Fibroblast of villous mesenchyme (primary cell): ENCODE data around the gene STEAP1B. TPM values are rescaled to one million over a fixed set of nuclear protein-coding genes. Genes with fewer than 3 reads are reported as not detected.

Source experiments
- DNase-seq: peaks from one replicate; pipeline ENCODE4 v3.0.0-alpha.2; 2010; ENCODE audit warnings: low read depth
- H3K4me3 ChIP-seq: 2 replicates; pipeline ENCODE4 v1.5.1; 2011; ENCODE audit warnings: low read depth, mild to moderate bottlenecking, low read length
- total RNA-seq: library from RNA; depleted of rRNA; stranded (reverse); fragments of >200 nt; gene quantifications from 2 replicates; pipeline ENCODE4 v1.2.3, GENCODE V29; 2012
- TF ChIP-seq, protein P1 (sequence below): IDR thresholded peaks from 2 replicates; pipeline ENCODE4 v1.5.1; 2012; ENCODE audit warnings: low read depth, mild to moderate bottlenecking, low read length; ENCODE audit not compliant: insufficient read depth

Gene STEAP1B
- total RNA-seq, 1 donor: 11.7 TPM

DNA sequence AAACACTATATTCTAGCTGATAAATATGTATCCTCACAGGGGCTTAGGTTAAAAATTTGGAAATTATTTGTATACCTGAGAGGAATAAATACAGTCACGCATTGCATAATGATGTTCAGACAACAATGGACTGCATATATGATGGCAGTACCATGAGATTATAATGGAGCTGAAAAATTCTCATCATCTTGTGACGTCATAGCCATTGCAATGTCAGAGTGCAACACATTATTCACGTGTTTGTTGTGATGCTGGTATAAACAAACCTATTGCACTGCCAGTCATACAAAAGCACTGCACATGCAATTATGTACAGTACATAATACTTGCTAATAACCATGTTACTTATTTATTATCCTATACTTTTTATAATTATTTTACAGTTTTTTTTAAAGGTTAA is 31.4 kb downstream of the STEAP1B start:
- DNase-seq: no peak
- H3K4me3 ChIP-seq: no peak overlapping the region
- TF ChIP-seq, protein P1, sequence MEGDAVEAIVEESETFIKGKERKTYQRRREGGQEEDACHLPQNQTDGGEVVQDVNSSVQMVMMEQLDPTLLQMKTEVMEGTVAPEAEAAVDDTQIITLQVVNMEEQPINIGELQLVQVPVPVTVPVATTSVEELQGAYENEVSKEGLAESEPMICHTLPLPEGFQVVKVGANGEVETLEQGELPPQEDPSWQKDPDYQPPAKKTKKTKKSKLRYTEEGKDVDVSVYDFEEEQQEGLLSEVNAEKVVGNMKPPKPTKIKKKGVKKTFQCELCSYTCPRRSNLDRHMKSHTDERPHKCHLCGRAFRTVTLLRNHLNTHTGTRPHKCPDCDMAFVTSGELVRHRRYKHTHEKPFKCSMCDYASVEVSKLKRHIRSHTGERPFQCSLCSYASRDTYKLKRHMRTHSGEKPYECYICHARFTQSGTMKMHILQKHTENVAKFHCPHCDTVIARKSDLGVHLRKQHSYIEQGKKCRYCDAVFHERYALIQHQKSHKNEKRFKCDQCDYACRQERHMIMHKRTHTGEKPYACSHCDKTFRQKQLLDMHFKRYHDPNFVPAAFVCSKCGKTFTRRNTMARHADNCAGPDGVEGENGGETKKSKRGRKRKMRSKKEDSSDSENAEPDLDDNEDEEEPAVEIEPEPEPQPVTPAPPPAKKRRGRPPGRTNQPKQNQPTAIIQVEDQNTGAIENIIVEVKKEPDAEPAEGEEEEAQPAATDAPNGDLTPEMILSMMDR: no peak

DNA sequence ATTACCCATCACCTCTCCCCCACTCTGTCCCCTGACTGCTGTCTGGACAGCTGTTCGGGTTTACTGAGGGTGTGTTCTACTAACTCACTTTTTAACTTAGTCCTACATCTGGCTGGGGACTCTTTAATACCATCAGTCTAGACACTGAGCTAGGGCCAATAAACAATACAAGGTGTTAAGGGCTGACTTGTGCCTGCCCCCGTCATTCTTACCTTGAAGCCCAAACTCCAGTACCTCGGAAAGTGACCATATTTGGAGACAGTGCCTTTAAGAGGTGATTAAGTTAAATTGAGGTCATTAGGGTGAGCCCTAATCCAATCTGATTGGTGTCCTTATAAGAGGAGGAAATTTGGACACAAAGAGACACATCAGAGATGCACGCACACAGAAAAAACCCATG is 35.7 kb downstream of the STEAP1B start:
- TF ChIP-seq, protein P1: no peak
- no peak overlapping the region for H3K4me3 ChIP-seq
- DNase-seq: no peak

DNA sequence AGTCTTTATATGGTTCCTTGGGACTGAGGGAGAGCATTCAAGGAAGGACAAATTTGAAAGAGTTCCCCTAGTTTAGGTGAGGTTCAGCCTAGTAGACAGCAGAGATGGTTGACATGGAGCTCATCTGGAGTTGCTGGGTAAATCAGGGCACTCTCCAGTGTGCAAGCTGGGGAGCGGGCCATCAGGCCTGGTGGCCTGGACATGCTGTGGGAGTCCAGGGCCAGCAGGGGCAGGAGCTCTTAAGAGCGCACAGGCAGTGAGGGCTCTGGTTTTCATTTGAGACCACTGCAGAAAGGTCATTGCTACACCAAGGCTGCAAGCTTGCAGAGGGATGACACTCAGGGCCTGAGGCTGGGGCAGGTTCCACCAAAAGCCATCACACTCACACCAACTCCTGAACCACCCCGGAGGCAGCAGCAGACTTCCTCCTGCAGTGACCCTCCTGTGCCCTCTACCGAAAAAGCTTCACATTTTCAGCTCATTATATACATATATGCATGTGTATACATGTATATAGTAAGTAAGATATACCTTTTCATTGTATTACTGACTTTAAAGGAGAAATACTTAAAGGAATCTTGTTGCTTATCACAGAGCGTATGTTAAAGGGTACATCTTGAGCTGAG is 39.5 kb downstream of the STEAP1B start:
- TF ChIP-seq, protein P1: no peak
- H3K4me3 ChIP-seq: no peak overlapping the region
- no peak for DNase-seq

DNA sequence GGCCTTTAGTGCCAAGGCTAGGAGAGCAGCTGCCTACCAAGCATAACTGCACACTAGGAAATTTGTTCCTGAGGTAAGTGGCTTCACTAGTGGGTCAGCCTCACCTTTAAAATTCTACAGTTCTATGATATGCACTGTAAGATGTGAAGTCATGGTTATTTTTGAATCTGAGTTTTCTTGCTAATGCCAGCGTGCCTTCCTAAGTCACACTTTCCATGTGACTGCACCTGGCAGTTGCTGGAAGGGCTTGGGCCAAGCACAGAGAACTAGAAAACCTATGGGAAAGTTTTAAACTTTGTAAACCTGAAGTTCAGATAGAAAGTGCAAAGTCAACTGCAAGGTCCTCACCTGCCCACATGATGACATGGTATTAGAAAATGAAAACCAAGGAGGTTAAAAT is 42.5 kb downstream of the STEAP1B start:
- TF ChIP-seq, protein P1: no peak
- H3K4me3 ChIP-seq: no peak overlapping the region

DNA sequence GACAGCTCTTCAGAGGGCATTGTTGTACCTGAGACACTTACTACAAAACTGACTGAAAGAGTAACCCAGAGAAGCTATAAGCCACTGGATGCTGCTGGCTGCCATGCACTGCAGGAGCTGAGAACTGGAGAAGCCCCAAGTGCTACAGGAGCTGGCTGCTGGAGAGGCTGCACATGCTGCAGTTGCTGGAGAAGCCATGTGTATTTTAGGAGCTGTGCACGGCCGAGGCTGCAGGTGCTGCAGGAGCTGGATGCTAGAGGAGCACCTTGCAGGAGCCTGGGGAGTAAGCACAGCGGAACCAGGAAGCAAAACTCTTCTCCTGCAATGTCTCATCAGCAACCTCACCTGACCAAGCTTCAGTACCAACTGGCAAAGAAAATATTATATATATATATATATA is 45.5 kb downstream of the STEAP1B start:
- TF ChIP-seq, protein P1: no peak
- no peak overlapping the region for H3K4me3 ChIP-seq
- DNase-seq: no peak

More for the DNA sequence above, 42.5 kb downstream of the STEAP1B start:
- DNase-seq: no peak

DNA sequence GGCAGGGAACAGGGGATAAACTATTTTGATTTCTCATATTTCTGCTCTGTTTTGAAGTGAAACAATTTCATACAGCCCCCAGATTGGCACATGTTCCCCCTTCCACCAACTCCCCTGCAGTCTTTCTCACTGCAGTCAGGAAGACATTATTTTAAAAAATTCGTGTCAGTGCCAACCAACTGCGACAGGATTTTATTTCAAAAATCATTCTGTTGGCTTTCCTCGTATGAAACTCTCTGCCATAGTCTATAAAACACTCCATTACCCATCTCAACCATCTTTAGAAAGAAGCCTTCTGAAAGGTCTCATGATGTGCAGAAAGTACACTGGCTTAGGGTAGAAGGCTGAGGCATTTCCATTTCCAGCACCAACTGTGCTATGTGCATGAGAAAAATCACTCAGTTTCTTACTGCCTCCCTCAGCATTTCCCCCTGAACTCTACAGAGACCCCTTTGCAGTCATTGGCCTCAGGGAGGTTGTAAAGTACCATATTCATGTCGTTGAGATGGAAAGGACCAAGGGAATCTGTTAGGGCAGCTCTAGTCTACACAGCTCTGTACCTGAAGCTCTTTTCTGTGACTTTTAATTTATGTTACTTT is 46.9 kb downstream of the STEAP1B start:
- no peak for DNase-seq
- no peak overlapping the region for H3K4me3 ChIP-seq
- TF ChIP-seq, protein P1: no peak
